ENCODE measurements around the gene SPATA13. TPM values are rescaled to one million over a fixed set of nuclear protein-coding genes. Genes with fewer than 3 reads are reported as not detected.
A peak's percentile ranks its signal among the peaks of the same experiment; 100 is the strongest.

SPATA13 gene
- total RNA-seq, 1 experiment from 2014 or later: 43.0 TPM

- Histone ChIP-seq H3K79me2 (ENCODE audit: low read length) (no peaks in the 10 kb centered on the region), H3K27me3 (ENCODE audit: low read length) (no peaks in the 10 kb centered on the region), H3K4me3 (ENCODE audit: low read length) (no peak overlapping the region), H3K9ac (ENCODE audit: low read length) (no peak overlapping the region), H4K20me1 (ENCODE audit: low read length) (0 out of 2 replicates have a peak, but pooled peaks cover 3% of the 10 kb centered on the region), H2AFZ (ENCODE audit: low read length) (no peak overlapping the region), H3K9me3 (ENCODE audit: low read length) (no peaks in the 10 kb centered on the region), H3K4me1 (ENCODE audit: insufficient read depth, low read length) (peaks cover 18% of the 10 kb centered on the region), H3K4me2 (ENCODE audit: low read length) (peak overlapping the region; percentile 38), H3K27ac (ENCODE audit: low read length) (0 out of 2 replicates have a peak overlapping the region, but pooled peaks have one; percentile 37), H3F3A (ENCODE audit: low read length, unreplicated experiment) (no peaks in the 10 kb centered on the region), H3K36me3 (ENCODE audit: low read depth, low read length) (no peaks in the 10 kb centered on the region; the same call in 1 of the 2 replicates), H3K9me2 (replicated peaks; ENCODE audit: low read length) (no peaks in the 10 kb centered on the region)
- DNase-seq: peak; percentile 53
- intact Hi-C loops (cut with micrococcal nuclease): no loop called here
- TF ChIP-seq EZH2phosphoT487 (IDR thresholded peaks at IDR 0.05; ENCODE audit: borderline replicate concordance, low read length) (no peak), CTCF (conservative IDR thresholded peaks at IDR 0.05; ENCODE audit: low read depth, low read length) (no peak), EZH2 (IDR thresholded peaks at IDR 0.05; ENCODE audit: low read length, unreplicated experiment) (no peak)
- POLR2A ChIA-PET (ENCODE audit: unreplicated experiment): interaction anchor here (0.7 kb wide), 2 partner anchors 159 to 360 kb away, joined by 3 read pairs; no protein-coding TSS in a partner anchor
- peak; percentile 83 for ATAC-seq
- CTCF ChIA-PET: no interaction called here
- BruUV-seq (replicated peaks): no TSS peak
Observed at GRCh38 chr13:24307211-24308067, 146.9 kb downstream of the SPATA13 start.

GRCh38 chr13:24308068-24308445, 147.5 kb downstream of the SPATA13 start:
- H3K9ac ChIP-seq (ENCODE audit: low read length): no peak overlapping the region
- no peak overlapping the region for H3K4me3 ChIP-seq (ENCODE audit: low read length)
- no peaks in the 10 kb centered on the region for H3K27me3 ChIP-seq (ENCODE audit: low read length)
- no peaks in the 10 kb centered on the region for H3K79me2 ChIP-seq (ENCODE audit: low read length)
- no peaks in the 10 kb centered on the region for H3K9me2 ChIP-seq (replicated peaks; ENCODE audit: low read length)
- no peak overlapping the region for H3K27ac ChIP-seq (ENCODE audit: low read length)
- H4K20me1 ChIP-seq (ENCODE audit: low read length): 0 out of 2 replicates have a peak, but pooled peaks cover 3% of the 10 kb centered on the region
- no peaks in the 10 kb centered on the region; the same call in 1 of the 2 replicates for H3K36me3 ChIP-seq (ENCODE audit: low read depth, low read length)
- ChIA-PET CTCF (no interaction called here), POLR2A (ENCODE audit: unreplicated experiment) (no interaction called here)
- intact Hi-C loops (cut with micrococcal nuclease): no loop called here
- DNase-seq: no peak
- ATAC-seq: no peak
- no peak for TF ChIP-seq EZH2phosphoT487 (IDR thresholded peaks at IDR 0.05; ENCODE audit: borderline replicate concordance, low read length)
- TF ChIP-seq EZH2 (IDR thresholded peaks at IDR 0.05; ENCODE audit: low read length, unreplicated experiment): no peak
- no peak for TF ChIP-seq CTCF (conservative IDR thresholded peaks at IDR 0.05; ENCODE audit: low read depth, low read length)
- no TSS peak for BruUV-seq (replicated peaks)
- no peaks in the 10 kb centered on the region for H3F3A ChIP-seq (ENCODE audit: low read length, unreplicated experiment)
- H3K4me2 ChIP-seq (ENCODE audit: low read length): no peak overlapping the region
- no peaks in the 10 kb centered on the region for H3K9me3 ChIP-seq (ENCODE audit: low read length)
- no peak overlapping the region for H2AFZ ChIP-seq (ENCODE audit: low read length)
- peaks cover 18% of the 10 kb centered on the region for H3K4me1 ChIP-seq (ENCODE audit: insufficient read depth, low read length)

Data from PC-3 (cell line).